ENCODE results near the gene CATSPER4.

CATSPER4 gene

GRCh38 chr1:26195805-26196204 lies 5.4 kb downstream of the CATSPER4 start:
- no peaks in the 10 kb centered on the region for H3K27me3 ChIP-seq
- no peak for TF ChIP-seq CTCF (IDR thresholded peaks at IDR 0.05)
- no peak overlapping the region for H3K4me3 ChIP-seq (ENCODE audit: low read depth in 1 of 2, low read length in 1 of 2)
- no peak overlapping the region for H3K27ac ChIP-seq
- no peaks in the 10 kb centered on the region for H3K9me3 ChIP-seq
- no peaks in the 10 kb centered on the region for H3K36me3 ChIP-seq
- no peaks in the 10 kb centered on the region for H3K4me1 ChIP-seq (ENCODE audit: control insufficient read depth in 1 of 2, insufficient read depth in 1 of 2, low read depth in 1 of 2, low read length in 1 of 2)

GRCh38 chr1:26197301-26197700 lies 6.9 kb downstream of the CATSPER4 start:
- Histone ChIP-seq H3K9me3 (no peaks in the 10 kb centered on the region), H3K36me3 (no peaks in the 10 kb centered on the region), H3K27ac (no peak overlapping the region), H3K4me3 (ENCODE audit: low read depth in 1 of 2, low read length in 1 of 2) (no peak overlapping the region), H3K27me3 (no peaks in the 10 kb centered on the region), H3K4me1 (ENCODE audit: control insufficient read depth in 1 of 2, insufficient read depth in 1 of 2, low read depth in 1 of 2, low read length in 1 of 2) (peaks cover 0 to 3% of the 10 kb centered on the region in 2 experiments)
- no peak for TF ChIP-seq CTCF (IDR thresholded peaks at IDR 0.05)

GRCh38 chr1:26197813-26198212 lies 7.4 kb downstream of the CATSPER4 start:
- Histone ChIP-seq H3K4me1 (ENCODE audit: control insufficient read depth in 1 of 2, insufficient read depth in 1 of 2, low read depth in 1 of 2, low read length in 1 of 2) (peaks cover 0 to 3% of the 10 kb centered on the region in 2 experiments), H3K9me3 (no peaks in the 10 kb centered on the region), H3K36me3 (no peaks in the 10 kb centered on the region), H3K4me3 (ENCODE audit: low read depth in 1 of 2, low read length in 1 of 2) (no peak overlapping the region), H3K27ac (no peak overlapping the region), H3K27me3 (no peaks in the 10 kb centered on the region)
- no peak for TF ChIP-seq CTCF (IDR thresholded peaks at IDR 0.05)

- Histone ChIP-seq H3K36me3 (no peaks in the 10 kb centered on the region), H3K27me3 (no peaks in the 10 kb centered on the region), H3K4me1 (ENCODE audit: control insufficient read depth in 1 of 2, insufficient read depth in 1 of 2, low read depth in 1 of 2, low read length in 1 of 2) (peaks cover 0 to 3% of the 10 kb centered on the region in 2 experiments), H3K4me3 (ENCODE audit: low read depth in 1 of 2, low read length in 1 of 2) (no peak overlapping the region), H3K27ac (no peak overlapping the region), H3K9me3 (no peaks in the 10 kb centered on the region)
- no peak for TF ChIP-seq CTCF (IDR thresholded peaks at IDR 0.05)
Measured at GRCh38 chr1:26200413-26200812, 10.0 kb downstream of the CATSPER4 start.

GRCh38 chr1:26203642-26204318 lies 13.4 kb downstream of the CATSPER4 start:
- Histone ChIP-seq H3K9me3 (no peaks in the 10 kb centered on the region), H3K27ac (no peak overlapping the region), H3K27me3 (no peaks in the 10 kb centered on the region), H3K4me3 (ENCODE audit: low read depth in 1 of 2, low read length in 1 of 2) (no peak overlapping the region), H3K36me3 (no peaks in the 10 kb centered on the region), H3K4me1 (ENCODE audit: control insufficient read depth in 1 of 2, insufficient read depth in 1 of 2, low read depth in 1 of 2, low read length in 1 of 2) (peaks cover 0 to 3% of the 10 kb centered on the region in 2 experiments)
- TF ChIP-seq CTCF (IDR thresholded peaks at IDR 0.05): no peak
